ENCODE data around the gene PTPRN2.

GRCh38 chr7:158237672-158238335 lies 349.8 kb downstream of the PTPRN2 start:
- no peak for TF ChIP-seq POLR2A (IDR thresholded peaks at IDR 0.05; ENCODE audit: extremely low read depth, insufficient read length)
- no peak for TF ChIP-seq CTCF (IDR thresholded peaks at IDR 0.05; ENCODE audit: low read depth, low read length)
- no peak for TF ChIP-seq MYC (IDR thresholded peaks at IDR 0.05; ENCODE audit: low read depth, low read length)
